ENCODE data around the gene FSTL1. TPM values are rescaled to one million over a fixed set of nuclear protein-coding genes. Genes with fewer than 3 reads are reported as not detected.

The FSTL1 gene
- total RNA-seq, 2 donors from 2014 or later: 548 to 1,310 TPM

GRCh38 chr3:120424506-120424905, 26.3 kb downstream of the FSTL1 start:
- DNase-seq (ENCODE audit: low spot score): no peak
- intact Hi-C loops (cut with DNase I): loop anchor here in 1 of 2 donors (5.0 to 10.0 kb wide), 2 partner anchors 80 to 133 kb away; no protein-coding TSS in a partner anchor

GRCh38 chr3:120423432-120423831, 27.4 kb downstream of the FSTL1 start:
- intact Hi-C loops (cut with DNase I): loop anchor here in 1 of 2 donors (5.0 to 10.0 kb wide), 2 partner anchors 81 to 134 kb away; no protein-coding TSS in a partner anchor
- DNase-seq (ENCODE audit: low spot score): no peak

GRCh38 chr3:120421926-120422325, 28.9 kb downstream of the FSTL1 start:
- no peak for DNase-seq (ENCODE audit: low spot score)
- intact Hi-C loops (cut with DNase I): loop anchor here in 1 of 2 donors (5.0 to 10.0 kb wide), 2 partner anchors 83 to 135 kb away; no protein-coding TSS in a partner anchor

GRCh38 chr3:120420928-120421551, 29.8 kb downstream of the FSTL1 start:
- intact Hi-C loops (cut with DNase I): loop anchor here (1.0 to 10.0 kb wide), 3 partner anchors 84 to 136 kb away; no protein-coding TSS in a partner anchor
- no peak for DNase-seq (ENCODE audit: low spot score)

DNA sequence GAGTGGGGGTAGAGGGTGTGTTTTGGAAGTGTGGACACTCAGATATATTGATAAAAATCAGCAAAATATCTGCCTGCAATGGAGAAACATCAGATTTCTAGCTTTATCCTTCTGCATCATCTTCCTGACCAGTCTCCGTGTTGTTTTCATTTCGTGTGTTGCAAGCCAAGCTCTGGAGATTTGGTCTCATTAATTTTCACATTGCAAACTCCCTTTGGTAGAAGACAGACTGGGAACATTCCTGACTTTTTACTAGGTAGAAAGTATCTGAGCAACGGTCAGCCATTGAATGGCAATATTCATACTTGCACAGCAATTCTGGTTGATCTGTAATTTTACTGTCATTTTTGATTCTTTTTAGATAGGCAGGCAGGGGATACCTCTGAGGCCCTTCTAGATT, 30.4 kb downstream of the FSTL1 start:
- no peak for DNase-seq (ENCODE audit: low spot score)
- intact Hi-C loops (cut with DNase I): loop anchor here (1.0 to 10.0 kb wide), 3 partner anchors 84 to 137 kb away; no protein-coding TSS in a partner anchor

- no peak for DNase-seq (ENCODE audit: low spot score)
- intact Hi-C loops (cut with DNase I): loop anchor here (1.0 to 10.0 kb wide), 4 partner anchors 85 to 177 kb away; no protein-coding TSS in a partner anchor
These were observed 31.0 kb downstream of the FSTL1 start for GRCh38 chr3:120419797-120420196.

GRCh38 chr3:120418866-120419490, 31.8 kb downstream of the FSTL1 start:
- intact Hi-C loops (cut with DNase I): loop anchor here in 1 of 2 donors (5.0 kb wide), 1 partner anchor 177 kb away; no protein-coding TSS in a partner anchor
- no peak for DNase-seq (ENCODE audit: low spot score)

GRCh38 chr3:120418446-120418845, 32.3 kb downstream of the FSTL1 start:
- DNase-seq (ENCODE audit: low spot score): no peak

GRCh38 chr3:120417272-120417911, 33.4 kb downstream of the FSTL1 start:
- intact Hi-C loops (cut with DNase I): loop anchor here in 1 of 2 donors (2.0 to 5.0 kb wide), 2 partner anchors 139 to 175 kb away; no protein-coding TSS in a partner anchor
- DNase-seq (ENCODE audit: low spot score): peak; percentile 95

More at GRCh38 chr3:120418446-120418845, 32.3 kb downstream of the FSTL1 start:
- intact Hi-C loops (cut with DNase I): loop anchor here in 1 of 2 donors (5.0 kb wide), 1 partner anchor 176 kb away; no protein-coding TSS in a partner anchor

DNA sequence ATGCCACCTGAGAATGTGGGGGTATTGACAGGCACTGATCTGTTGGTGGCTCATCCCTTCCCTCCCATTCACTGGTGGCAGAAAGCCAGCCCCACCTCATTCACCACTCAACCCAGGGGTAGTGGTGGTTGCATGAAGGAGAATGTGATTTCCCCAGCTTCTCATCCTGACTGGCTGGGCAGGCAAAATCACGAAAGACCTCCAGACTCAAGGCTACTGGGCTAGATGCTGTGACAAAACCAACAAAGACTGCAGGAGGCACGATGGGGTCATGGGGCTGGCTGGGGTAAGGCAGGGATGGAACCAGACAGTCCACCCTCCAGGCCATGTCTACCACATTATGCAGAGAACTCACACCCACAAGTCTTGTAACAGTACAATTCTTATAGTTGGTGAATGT, 33.9 kb downstream of the FSTL1 start:
- intact Hi-C loops (cut with DNase I): loop anchor here in 1 of 2 donors (2.0 to 5.0 kb wide), 2 partner anchors 140 to 175 kb away; no protein-coding TSS in a partner anchor
- DNase-seq (ENCODE audit: low spot score): no peak

- intact Hi-C loops (cut with DNase I): loop anchor here in 1 of 2 donors (2.0 to 5.0 kb wide), 2 partner anchors 141 to 173 kb away; no protein-coding TSS in a partner anchor
- no peak for DNase-seq (ENCODE audit: low spot score)
These were observed 35.0 kb downstream of the FSTL1 start for GRCh38 chr3:120415756-120416155.

DNA sequence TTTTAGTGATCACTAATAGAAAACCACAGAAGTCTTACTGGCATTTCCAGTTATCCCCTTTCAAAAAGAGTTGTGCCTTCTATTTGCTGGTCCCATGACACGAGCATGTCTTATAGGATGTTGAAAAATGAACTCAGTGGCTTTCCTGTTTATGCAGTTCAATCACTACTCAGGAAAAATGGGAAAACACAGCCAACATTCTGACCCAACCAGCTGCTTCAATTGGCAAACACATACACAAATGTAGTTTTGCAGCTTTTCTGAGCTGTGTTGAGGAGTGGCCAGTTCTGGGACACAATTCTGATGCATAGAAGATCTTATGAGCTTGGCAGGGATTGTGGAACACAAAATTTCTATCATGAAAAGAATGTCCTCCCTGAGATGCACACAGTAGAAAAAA, 40.3 kb downstream of the FSTL1 start:
- DNase-seq (ENCODE audit: low spot score): no peak
- intact Hi-C loops (cut with DNase I): no loop called here

GRCh38 chr3:120410116-120410515, 40.7 kb downstream of the FSTL1 start:
- intact Hi-C loops (cut with DNase I): no loop called here
- DNase-seq (ENCODE audit: low spot score): no peak

GRCh38 chr3:120407508-120408287, 43.1 kb downstream of the FSTL1 start:
- intact Hi-C loops (cut with DNase I): loop anchor here in 1 of 2 donors (10.0 kb wide), 1 partner anchor 513 kb away; no protein-coding TSS in a partner anchor
- DNase-seq (ENCODE audit: low spot score): no peak

GRCh38 chr3:120404876-120405275, 45.9 kb downstream of the FSTL1 start:
- intact Hi-C loops (cut with DNase I): loop anchor here in 1 of 2 donors (10.0 kb wide), 1 partner anchor 510 kb away; no protein-coding TSS in a partner anchor
- DNase-seq (ENCODE audit: low spot score): no peak

DNA sequence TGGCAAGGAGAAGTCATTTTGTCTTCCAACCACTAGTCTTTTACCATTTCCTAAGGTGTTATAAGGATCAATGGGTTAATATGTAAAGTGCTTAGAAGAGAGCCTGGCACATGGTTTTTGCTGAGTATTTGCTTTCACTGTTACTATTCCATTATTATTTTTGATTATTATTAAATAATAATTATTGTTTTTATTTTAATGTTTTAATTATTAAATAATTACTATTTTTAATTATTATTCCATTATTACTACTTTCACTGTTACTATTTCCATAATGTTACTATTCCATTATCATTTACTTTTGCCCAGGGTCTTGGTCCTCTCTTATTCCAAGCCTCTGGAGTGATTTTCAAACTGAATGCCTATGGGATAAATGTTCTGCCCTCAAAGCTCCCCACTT, 48.5 kb downstream of the FSTL1 start:
- intact Hi-C loops (cut with DNase I): loop anchor here in 1 of 2 donors (10.0 kb wide), 1 partner anchor 507 kb away; no protein-coding TSS in a partner anchor
- DNase-seq (ENCODE audit: low spot score): no peak

GRCh38 chr3:120399372-120399771, 51.4 kb downstream of the FSTL1 start:
- DNase-seq (ENCODE audit: low spot score): no peak
- intact Hi-C loops (cut with DNase I): loop anchor here in 1 of 2 donors (2.0 kb wide), 1 partner anchor 143 kb away; no protein-coding TSS in a partner anchor

DNA sequence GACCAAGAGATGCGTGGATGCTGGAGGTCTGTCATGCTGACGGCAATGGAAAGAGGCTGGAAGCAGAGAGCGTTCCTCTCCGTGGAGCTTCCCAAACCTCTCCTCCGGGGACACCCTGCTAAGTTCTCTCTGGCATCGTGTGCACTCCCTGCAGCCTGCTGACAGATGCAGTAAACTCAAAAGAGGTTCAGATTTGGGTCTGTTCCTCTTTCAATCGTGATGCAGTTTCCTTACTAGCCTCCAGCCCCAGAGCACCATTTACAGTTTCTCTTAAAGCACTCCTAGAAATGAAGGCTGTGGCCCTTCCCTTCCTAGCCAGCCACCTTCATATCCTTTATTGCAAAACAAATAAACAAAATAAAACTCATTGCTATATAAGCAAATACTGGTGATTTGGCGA, 54.3 kb downstream of the FSTL1 start:
- intact Hi-C loops (cut with DNase I): no loop called here
- DNase-seq (ENCODE audit: low spot score): no peak

- DNase-seq (ENCODE audit: low spot score): no peak
- intact Hi-C loops (cut with DNase I): no loop called here
These were observed 56.4 kb downstream of the FSTL1 start for GRCh38 chr3:120394347-120394746.
